ENCODE data around the gene TNFSF18.

TNFSF18 gene

GRCh38 chr1:173015629-173016028 is 35.1 kb downstream of the TNFSF18 start:
- no peak overlapping the region for H3K27ac ChIP-seq
- TF ChIP-seq ZFX (IDR thresholded peaks at IDR 0.05) (no peak), CTCF (conservative IDR thresholded peaks at IDR 0.05) (no peak)

- TF ChIP-seq CTCF (conservative IDR thresholded peaks at IDR 0.05) (no peak), ZFX (IDR thresholded peaks at IDR 0.05) (no peak)
These were observed 36.6 kb downstream of the TNFSF18 start for GRCh38 chr1:173014160-173014559.

GRCh38 chr1:173012126-173012525 is 38.6 kb downstream of the TNFSF18 start:
- TF ChIP-seq CTCF (conservative IDR thresholded peaks at IDR 0.05) (no peak), ZFX (IDR thresholded peaks at IDR 0.05) (no peak)
- no peak overlapping the region for H3K27ac ChIP-seq

More at GRCh38 chr1:173014160-173014559, 36.6 kb downstream of the TNFSF18 start:
- no peak overlapping the region for H3K27ac ChIP-seq

DNA sequence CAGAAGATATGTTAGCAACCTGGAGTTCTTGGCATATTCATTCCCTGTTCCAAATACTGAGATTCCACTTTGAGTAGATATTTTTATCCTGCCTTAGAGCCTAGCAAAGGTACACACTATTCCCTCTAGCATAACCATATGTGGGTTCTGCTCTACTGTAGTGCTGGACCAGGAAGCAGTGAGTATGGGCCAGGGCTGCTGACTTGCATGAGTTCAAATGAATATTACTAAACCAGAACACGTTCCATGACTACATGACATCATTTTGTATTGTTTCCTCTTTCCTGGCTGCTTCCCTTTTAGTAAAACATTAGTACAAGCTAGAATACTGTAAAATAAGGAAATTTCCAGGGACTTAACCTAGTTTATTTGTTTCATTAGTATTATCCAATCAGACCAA is 41.1 kb downstream of the TNFSF18 start:
- TF ChIP-seq ZFX (IDR thresholded peaks at IDR 0.05), result no peak
- TF ChIP-seq CTCF (conservative IDR thresholded peaks at IDR 0.05), result no peak
- no peak overlapping the region for H3K27ac ChIP-seq

DNA sequence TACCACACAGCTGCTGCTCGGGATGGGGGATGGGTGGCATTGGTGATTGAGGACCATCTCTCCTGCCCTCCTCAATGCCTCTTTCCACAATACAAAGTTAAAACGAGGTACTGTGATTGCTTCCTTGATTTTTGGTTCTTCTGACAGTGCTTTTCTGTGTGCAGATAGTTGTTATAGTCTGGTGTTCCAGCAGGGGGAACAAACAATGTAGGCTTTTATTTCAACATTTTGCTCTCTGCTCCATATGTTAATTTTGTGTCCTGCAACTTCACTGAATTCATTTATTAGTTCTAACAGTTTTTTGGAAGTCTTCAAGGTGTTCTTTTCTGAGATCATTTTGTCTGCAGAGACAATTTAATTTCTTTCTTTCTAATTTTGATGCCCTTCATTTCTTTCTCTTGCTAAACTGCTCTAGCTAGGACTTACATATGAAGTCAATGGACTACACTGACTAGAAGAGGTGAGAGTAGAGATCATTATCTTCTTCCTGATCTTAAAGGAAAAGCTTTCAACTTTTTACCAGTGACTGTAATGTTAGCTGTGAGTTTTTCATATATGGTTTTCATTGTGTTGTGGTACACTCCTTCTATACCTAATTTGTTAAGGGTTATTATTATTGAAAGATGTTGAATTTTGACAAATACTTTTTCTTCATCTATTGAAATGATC is 45.4 kb downstream of the TNFSF18 start:
- no peak overlapping the region for H3K27ac ChIP-seq
- TF ChIP-seq CTCF (conservative IDR thresholded peaks at IDR 0.05), result no peak; the same call in 1 of the 2 replicates
- no peak for TF ChIP-seq ZFX (IDR thresholded peaks at IDR 0.05)

- TF ChIP-seq ZFX (IDR thresholded peaks at IDR 0.05) (no peak), CTCF (conservative IDR thresholded peaks at IDR 0.05) (no peak)
- H3K27ac ChIP-seq, result no peak overlapping the region
These were observed 47.6 kb downstream of the TNFSF18 start for GRCh38 chr1:173002891-173003838.

- no peak overlapping the region for H3K27ac ChIP-seq
- no peak for TF ChIP-seq CTCF (conservative IDR thresholded peaks at IDR 0.05)
- no peak for TF ChIP-seq ZFX (IDR thresholded peaks at IDR 0.05)
These were observed 51.4 kb downstream of the TNFSF18 start for GRCh38 chr1:172999349-172999748.
